ENCODE measurements around the gene CASP8. TPM values are rescaled to one million over a fixed set of nuclear protein-coding genes. Genes with fewer than 3 reads are reported as not detected.

CASP8 gene
- total and polyA plus RNA-seq, 9 donors, result 6.7 to 20.2 (median 12.6) TPM

GRCh38 chr2:201319511-201319910 is 59.2 kb downstream of the CASP8 start:
- DNase-seq, result no peak
- H3K9me3 ChIP-seq, result no peaks in the 10 kb centered on the region
- intact Hi-C loops (cut with DNase I), result no loop called here
- no peaks in the 10 kb centered on the region for H3K27me3 ChIP-seq
- TF ChIP-seq CTCF (IDR thresholded peaks at IDR 0.05) (no peak), EP300 (IDR thresholded peaks at IDR 0.05) (no peak), POLR2A (IDR thresholded peaks at IDR 0.05) (no peak)
- no peaks in the 10 kb centered on the region for H3K4me1 ChIP-seq (ENCODE audit: insufficient read depth)
- H3K27ac ChIP-seq, result no peak overlapping the region
- no peak overlapping the region for H3K4me3 ChIP-seq
- WGBS, 3 donors, result 34 to 59% (median 40%) methylated on average over 2 of the region's 2 CpGs
- H3K36me3 ChIP-seq, result no peaks in the 10 kb centered on the region

- 86 to 94% (median 90%) methylated on average over 4 of the region's 4 CpGs for WGBS, 3 donors
- intact Hi-C loops (cut with DNase I), result no loop called here
- H3K27ac ChIP-seq, result no peak overlapping the region
- H3K27me3 ChIP-seq, result no peaks in the 10 kb centered on the region
- no peak for TF ChIP-seq EP300 (IDR thresholded peaks at IDR 0.05)
- TF ChIP-seq CTCF (IDR thresholded peaks at IDR 0.05), result no peak
- no peak for TF ChIP-seq POLR2A (IDR thresholded peaks at IDR 0.05)
- no peak overlapping the region for H3K4me3 ChIP-seq
- DNase-seq, result no peak
- H3K9me3 ChIP-seq, result no peaks in the 10 kb centered on the region
- no peaks in the 10 kb centered on the region for H3K36me3 ChIP-seq
- H3K4me1 ChIP-seq (ENCODE audit: insufficient read depth), result no peaks in the 10 kb centered on the region
Observed at GRCh38 chr2:201320257-201320656, 59.9 kb downstream of the CASP8 start.

- Histone ChIP-seq H3K27ac (no peak overlapping the region), H3K36me3 (no peaks in the 10 kb centered on the region), H3K4me1 (ENCODE audit: insufficient read depth) (no peaks in the 10 kb centered on the region), H3K4me3 (no peak overlapping the region), H3K9me3 (no peaks in the 10 kb centered on the region), H3K27me3 (no peaks in the 10 kb centered on the region)
- no peak for DNase-seq
- intact Hi-C loops (cut with DNase I), result no loop called here
- WGBS, 3 donors, result 90 to 96% (median 91%) methylated on average over 4 of the region's 4 CpGs
- TF ChIP-seq CTCF (IDR thresholded peaks at IDR 0.05) (no peak), EP300 (IDR thresholded peaks at IDR 0.05) (no peak), POLR2A (IDR thresholded peaks at IDR 0.05) (no peak)
Observed at GRCh38 chr2:201320701-201321100, 60.4 kb downstream of the CASP8 start.

- no peaks in the 10 kb centered on the region for H3K27me3 ChIP-seq
- H3K4me1 ChIP-seq (ENCODE audit: insufficient read depth), result no peaks in the 10 kb centered on the region
- TF ChIP-seq POLR2A (IDR thresholded peaks at IDR 0.05) (no peak), CTCF (IDR thresholded peaks at IDR 0.05) (no peak), EP300 (IDR thresholded peaks at IDR 0.05) (no peak)
- H3K9me3 ChIP-seq, result no peaks in the 10 kb centered on the region
- DNase-seq, result no peak
- H3K27ac ChIP-seq, result no peak overlapping the region
- intact Hi-C loops (cut with DNase I), result no loop called here
- no peaks in the 10 kb centered on the region for H3K36me3 ChIP-seq
- H3K4me3 ChIP-seq, result no peak overlapping the region
Observed at GRCh38 chr2:201322772-201323171, 62.4 kb downstream of the CASP8 start.

GRCh38 chr2:201327678-201328077 is 67.3 kb downstream of the CASP8 start:
- no peaks in the 10 kb centered on the region for H3K27me3 ChIP-seq
- 89 to 94% (median 91%) methylated on average over 3 of the region's 3 CpGs for WGBS, 3 donors
- intact Hi-C loops (cut with DNase I), result no loop called here
- no peak for DNase-seq
- no peak overlapping the region for H3K4me3 ChIP-seq
- TF ChIP-seq CTCF (IDR thresholded peaks at IDR 0.05) (no peak), EP300 (IDR thresholded peaks at IDR 0.05) (no peak), POLR2A (IDR thresholded peaks at IDR 0.05) (no peak)
- no peak overlapping the region for H3K27ac ChIP-seq
- H3K36me3 ChIP-seq, result no peaks in the 10 kb centered on the region
- no peaks in the 10 kb centered on the region for H3K4me1 ChIP-seq (ENCODE audit: insufficient read depth)
- no peaks in the 10 kb centered on the region for H3K9me3 ChIP-seq
